GM19193 (cell line): ENCODE measurements around the gene ZDHHC4.

Experiments
- POLR2A ChIP-seq: IDR thresholded peaks from 4 replicates; pipeline ENCODE4 v1.6.1; 2011; ENCODE audit not compliant: insufficient read depth, insufficient read length; ENCODE audit errors: extremely low read depth

The ZDHHC4 gene

DNA sequence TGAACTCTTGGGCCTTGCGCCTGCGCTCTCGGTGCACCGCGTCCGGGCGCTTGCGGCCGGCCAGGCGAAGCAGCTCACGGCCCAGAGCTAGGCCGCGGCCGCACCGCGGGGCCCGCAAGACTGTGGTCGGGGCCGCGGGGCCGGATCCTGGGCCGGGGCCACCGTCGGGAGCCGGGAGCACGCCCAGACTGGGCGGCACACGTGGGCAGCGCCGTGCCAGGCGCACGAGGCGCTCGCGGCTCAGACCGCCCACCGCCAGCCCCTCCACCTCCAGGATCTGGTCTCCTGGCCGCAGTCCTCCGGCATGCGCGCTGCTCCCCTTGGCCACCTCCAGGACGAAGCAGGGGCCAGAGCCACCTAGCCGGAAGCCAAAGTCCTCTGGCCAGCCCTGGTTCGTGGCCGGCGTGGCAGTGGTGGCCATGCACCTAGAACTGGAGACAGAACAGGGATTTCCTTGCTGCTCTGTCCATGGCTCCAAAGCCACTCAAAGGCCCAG, 26.2 kb upstream of the ZDHHC4 start, which contains the start of gene GRID2IP:
Gene GRID2IP (minus strand): TSS at position 446 of the 496 bp plus-strand sequence. CDS start 25 bp downstream, at position 421.
- TF ChIP-seq POLR2A, result no peak

GRCh38 chr7:6553448-6554044, 23.7 kb upstream of the ZDHHC4 start:
- TF ChIP-seq POLR2A, result no peak

GRCh38 chr7:6554848-6555247, 22.4 kb upstream of the ZDHHC4 start:
- no peak for TF ChIP-seq POLR2A

DNA sequence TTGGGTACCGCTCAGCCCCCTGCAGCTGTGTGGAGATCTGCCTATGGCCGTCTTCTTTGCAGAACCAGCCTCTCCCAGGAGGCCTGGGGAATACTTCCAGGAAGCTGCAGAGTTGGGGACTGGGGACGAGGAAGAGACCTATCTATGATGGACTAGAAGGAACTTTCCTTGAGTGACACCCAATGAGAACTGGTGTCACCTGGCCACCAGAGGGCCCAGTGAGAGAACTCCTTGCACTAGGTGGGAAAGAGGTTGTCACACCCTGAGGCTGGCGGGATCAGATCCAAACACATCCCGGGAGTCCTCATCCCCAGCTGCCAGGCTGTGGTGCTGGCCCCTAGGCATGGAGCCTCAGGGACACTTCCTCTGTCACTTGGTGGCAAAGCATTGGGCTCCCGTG, 21.1 kb upstream of the ZDHHC4 start:
- TF ChIP-seq POLR2A, result no peak

- no peak for TF ChIP-seq POLR2A
Observed at GRCh38 chr7:6558837-6559236, 18.4 kb upstream of the ZDHHC4 start.

- no peak for TF ChIP-seq POLR2A
Observed at GRCh38 chr7:6559896-6560295, 17.4 kb upstream of the ZDHHC4 start.

- TF ChIP-seq POLR2A, result no peak
Observed at GRCh38 chr7:6562106-6562505, 15.1 kb upstream of the ZDHHC4 start.

DNA sequence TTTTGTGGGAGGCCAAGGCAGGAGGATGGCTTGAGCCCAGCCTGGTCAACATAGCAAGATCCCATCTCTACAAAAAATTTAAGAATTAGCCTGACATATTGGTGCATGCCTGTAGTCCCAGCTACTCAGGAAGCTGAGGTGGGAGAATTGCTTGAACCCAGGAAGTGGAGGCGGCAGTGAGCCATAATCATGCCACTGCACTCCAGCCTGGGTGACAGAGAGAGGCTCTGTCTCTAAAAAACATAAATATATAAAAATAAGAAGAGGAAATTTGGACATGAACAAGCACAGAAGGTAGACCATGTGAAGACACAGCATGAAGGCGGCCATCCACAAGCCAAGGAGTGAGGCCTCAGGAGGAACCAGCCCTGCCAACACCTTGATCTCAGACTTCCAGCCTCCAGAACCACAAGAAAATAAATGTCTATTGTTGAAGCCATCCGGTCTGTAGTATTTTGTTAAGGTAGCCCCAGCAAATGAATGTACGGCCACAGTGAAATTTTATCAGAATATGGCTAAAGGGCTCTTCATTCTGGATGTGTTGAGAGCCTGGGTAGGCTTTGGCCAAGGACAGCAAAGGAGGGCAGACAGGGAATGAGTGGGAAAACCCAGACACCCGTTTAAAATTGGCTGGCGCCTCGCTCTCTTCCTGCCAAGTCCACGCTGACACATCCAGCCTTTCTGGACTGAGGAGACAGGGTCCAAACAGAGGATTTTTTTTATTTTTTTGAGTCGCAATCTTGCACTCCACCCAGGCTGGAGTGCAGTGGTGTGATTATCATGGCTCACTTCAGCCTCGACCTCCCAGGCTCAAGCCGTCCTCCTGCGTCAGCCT, 13.1 kb upstream of the ZDHHC4 start:
- no peak for TF ChIP-seq POLR2A

DNA sequence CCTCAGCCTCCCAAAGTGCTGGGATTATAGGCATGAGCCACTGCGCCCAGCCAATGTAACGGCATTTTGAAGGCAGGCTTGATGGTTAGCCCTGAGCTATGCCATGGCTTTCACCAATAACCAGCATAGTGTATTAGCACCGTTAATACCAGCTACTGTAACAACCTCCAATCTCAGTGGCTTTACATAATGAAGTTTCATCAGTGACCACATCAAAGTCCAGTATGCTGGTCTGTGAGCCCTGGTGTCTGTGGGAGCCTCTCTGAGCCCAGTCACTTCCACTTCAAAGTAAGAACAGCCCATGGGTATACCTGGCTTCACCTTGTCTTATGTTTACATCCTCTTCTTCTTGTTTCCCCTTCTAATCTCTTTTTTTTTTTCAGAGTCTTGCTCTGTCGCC, 11.6 kb upstream of the ZDHHC4 start:
- TF ChIP-seq POLR2A, result no peak

DNA sequence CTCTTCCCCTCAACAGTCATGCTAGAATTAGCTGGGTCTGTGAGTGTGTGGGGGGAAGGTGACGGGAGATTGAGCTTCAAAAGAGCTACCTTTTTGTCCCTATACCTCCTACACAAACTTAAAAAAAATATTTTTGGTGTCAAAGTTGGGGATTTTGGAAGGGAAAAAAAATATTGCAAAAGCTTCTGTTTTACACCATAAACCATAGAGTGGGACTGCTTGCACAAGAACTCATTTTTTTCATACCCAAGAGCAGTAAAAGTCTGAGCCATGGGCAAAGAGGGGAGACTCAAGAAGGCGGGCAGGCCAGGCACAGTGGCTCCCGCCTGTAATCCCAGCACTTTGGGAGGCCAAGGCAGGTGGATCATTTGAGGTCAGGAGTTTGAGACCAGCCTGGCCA, 9.4 kb upstream of the ZDHHC4 start:
- no peak for TF ChIP-seq POLR2A

DNA sequence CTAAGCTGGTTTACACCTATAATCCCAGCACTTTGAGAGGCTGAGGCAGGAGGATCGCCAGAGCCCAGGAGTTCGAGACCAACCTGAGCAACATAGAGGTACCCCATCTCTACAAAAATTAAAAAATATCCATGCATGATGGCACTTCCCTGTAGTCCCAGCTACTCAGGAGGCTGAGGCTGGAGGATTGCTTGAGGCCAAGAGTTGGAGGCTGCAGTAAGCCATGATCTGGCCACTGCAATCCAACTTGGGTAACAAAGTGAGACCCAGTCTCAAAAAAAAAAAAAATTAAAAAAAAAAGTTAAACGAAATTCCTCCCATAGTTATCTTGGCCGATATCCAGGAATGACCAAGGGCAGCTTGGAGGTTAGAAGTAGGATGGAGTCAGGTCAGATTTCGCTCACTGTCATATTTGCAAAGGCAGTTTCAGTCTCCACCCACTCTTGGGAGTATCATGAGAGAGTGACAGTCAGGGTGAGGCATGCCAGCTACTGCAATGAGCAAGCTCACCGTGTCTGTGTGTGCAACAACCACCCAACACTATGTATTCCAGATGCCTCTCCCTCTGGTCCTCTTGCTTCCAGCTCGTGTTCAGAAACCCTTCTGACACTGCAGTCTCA, 6.0 kb upstream of the ZDHHC4 start:
- TF ChIP-seq POLR2A, result no peak

DNA sequence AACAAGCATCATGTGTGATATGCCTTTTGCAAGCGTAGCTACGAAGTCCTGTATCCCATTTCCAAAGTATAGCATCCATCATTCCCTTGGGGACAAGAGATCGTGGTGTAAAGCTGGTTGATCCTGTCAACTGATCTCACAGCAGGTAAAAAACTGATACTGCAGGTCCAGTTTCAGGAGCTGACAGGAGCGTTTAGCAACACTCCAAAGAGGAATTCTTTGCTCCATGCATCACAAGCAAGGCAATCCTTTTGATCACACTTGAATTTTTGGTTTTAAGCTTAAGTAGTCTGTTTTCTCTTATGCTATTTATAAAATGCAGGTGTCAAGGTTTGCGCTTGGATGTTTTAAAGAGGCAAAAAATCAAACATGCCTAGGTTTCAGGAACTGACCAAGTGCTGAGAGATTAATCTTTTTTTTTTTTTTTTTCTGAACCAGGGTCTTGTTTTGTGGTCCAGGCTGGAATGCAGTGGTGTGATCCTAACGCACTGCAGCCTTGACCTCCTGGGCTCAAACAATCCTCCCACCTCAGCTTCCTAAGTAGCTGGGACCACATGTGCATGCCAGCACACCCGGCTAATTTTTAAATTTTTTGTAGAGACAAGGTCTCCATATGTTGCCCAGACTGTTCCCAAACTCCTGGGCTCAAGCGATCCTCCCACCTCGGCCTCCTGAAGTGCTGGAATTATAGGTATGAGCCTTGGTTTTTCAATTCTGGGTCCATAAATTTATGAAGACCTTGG, 1.8 kb upstream of the ZDHHC4 start:
- no peak for TF ChIP-seq POLR2A

DNA sequence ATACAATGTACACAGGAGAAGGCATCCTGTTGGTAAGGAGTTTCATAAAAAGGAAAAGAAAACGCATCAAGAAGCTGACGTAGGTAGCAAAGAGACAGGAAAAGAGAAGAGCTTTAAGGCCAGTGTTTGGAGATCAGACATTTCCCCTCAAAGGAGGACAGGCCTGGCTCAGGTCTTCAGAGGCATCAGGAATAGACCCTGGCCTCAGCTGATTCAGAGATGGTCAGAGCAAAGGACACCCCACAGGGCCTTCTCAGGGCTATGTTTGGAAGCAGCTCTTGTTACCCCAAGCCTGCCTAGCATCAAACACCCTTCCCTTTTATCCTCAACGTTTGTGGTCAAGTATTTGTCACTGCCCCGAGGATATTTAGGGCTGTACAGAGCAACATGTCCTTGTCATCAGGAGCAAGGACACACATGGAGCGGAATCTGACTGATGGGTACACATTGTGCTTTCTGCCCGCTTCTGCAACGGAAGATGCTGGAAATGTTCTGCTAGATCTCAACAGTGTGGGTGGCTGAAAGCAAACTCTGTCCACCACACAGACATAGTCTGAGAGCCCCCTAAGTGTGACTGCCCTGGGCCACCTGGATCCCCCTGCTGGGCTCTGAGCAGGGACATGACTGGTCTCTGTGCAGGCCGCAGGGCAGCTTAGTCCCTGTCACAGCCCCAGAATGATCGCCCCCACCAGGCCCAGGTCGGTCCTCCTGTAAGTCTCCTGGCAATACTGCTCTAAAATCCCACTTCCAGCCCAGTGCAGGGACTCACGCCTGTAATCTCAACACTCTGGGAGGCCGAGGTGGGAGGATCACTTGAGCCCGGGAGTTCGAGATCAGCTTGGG, 1.0 kb upstream of the ZDHHC4 start:
- TF ChIP-seq POLR2A, result no peak
